ENCODE data around the gene AKAP9.
"Not testable (repeated sequence)": the region's sequence is repeated elsewhere in the genome, so short reads cannot be mapped to it uniquely, and the experiment has no call there.

AKAP9 gene

DNA sequence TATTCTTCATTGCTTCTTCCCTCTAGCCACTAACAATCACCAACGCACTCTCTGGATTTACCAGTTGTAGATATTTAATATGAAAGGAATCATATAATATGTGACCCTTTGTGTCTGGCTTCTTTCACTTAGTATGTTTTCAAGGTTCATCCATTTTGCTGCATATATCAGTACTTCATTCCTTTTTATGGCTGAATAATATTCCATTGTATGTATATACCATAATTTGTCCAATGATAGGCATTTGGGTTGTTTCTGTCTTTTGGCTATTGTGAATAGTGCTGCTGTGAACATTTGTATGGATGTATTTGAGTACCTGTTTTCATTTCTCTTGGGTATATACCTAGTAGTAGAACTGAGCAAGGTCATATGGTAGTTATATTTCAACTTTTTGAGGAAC is 7.3 kb downstream of the AKAP9 start:
- no peak for DNase-seq

DNA sequence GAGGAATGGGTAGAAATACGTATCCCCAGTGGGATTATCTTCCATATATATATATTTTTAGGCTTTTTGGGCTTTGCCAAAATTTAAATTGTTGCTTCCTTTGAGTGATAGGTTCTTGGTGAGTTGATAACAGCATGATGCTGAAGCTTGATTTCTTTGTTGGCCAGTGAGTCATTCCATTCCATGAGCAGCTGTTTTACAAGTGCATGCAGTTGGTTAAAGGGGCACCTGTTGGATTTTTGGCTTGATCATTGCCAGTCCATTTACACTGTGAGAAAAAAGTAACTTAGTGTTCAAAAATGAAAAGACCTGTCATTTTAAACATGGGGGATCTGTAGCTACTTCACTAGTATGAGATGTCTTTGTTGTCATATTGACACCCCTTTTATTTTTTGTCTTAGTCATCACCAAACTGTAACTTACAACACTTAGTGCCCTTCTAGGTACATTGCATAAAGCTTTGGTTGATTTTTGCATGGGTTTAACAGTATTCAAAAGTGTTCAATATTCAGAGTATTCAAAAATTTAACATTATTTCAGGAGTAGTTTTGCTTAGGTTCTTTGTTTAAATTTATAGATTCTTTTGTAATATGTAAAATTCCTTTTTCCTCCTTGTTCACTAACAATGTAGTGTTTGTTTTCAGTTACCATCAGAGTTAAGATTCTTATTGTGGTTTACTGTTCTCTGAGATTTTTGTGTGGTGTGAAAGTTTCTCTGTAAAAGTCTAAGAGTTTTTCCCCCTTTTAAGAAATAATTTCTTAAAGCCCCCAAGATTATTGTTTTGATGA is 8.8 kb downstream of the AKAP9 start:
- no peak for DNase-seq

DNA sequence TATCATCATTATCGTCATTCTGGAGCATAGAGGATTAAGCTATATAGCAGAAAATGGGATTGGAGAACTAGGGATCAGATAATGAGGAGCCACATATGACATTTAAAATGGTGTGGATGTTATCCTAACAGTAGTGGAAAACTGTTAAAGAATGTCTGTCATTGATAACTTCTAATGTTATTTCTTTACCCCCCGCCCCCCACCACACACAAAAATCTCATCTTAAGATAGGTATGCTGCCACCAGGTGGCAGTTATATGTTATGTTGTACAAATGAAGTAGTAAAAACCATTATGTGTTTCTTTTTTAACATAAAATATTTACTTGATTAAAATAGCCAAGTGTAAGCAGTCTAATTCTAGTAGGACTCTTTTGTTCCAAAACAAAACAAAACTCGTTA is 13.0 kb downstream of the AKAP9 start:
- no peak for DNase-seq

DNA sequence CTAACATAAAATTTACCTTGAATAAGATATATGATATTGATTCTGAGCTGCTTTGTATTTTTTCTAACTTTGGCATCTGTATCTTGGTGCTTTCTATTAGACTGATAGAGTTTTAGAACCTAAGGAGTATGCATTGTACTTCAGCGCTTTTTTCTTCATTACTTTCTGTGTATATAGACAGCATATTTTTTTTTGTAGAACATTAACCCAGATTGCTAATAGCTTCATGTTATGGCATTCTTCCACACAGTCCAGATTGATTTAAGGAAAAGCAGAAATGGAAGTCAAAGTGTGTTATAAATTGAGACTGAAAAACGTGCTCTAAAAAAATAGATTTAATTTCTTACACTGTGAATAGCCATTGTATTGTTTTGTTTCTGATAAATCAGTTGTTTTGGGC is 15.8 kb downstream of the AKAP9 start:
- not testable (repeated sequence) for DNase-seq

DNA sequence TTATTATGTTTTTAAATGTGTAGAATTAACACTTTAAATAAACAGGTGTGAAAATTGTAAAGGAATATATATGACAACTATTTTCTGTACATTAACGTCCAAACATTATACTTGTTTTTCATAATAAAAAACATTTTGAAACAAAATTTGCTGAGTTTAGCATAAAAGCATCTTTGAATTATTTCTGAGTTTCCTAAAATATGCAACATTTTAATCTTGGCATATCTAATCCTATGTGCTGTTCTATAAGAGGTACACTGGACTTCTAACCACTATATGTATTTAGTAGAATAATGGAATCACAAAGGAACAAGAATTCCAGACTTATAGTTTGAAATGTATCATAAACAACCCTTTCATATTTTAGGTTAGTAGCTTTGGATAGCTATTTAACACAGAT is 16.6 kb downstream of the AKAP9 start:
- DNase-seq: no peak

DNA sequence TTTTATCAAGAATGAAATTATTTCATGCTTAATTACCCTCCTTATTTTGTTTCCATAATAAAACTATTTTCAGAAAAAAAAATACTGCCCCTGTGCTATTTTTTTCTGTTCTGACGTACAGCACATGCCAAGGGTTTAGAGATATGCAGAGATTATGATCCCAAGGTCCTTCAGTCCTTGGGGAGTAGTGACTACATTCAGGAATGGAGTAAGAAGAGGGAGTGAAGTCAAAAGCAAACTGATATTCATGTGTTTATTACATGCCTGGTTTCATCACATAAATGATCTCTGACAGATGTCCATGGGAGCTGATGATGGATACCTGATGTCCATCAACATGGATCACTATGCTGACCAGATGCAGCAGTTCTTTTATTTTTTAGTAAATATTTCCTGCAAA is 17.2 kb downstream of the AKAP9 start:
- DNase-seq: no peak

DNA sequence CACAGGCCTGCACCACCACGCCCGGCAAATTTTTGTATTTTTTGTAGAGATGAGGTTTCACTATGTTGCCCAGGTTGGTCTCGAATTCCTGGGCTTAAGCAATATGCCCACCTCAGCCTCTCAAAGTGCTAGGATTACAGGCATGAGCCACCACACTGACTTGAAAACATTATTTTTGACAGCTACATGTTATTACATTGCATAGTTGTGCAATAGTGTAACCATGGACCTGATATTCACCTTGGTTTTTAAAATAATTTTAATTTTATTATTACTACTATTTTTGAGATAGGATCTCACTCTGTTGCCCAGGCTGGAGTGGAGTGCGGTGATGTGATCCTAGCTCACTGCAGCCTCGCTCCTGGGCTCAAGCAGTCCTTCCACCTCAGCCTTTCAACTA is 18.4 kb downstream of the AKAP9 start:
- DNase-seq: no peak

DNA sequence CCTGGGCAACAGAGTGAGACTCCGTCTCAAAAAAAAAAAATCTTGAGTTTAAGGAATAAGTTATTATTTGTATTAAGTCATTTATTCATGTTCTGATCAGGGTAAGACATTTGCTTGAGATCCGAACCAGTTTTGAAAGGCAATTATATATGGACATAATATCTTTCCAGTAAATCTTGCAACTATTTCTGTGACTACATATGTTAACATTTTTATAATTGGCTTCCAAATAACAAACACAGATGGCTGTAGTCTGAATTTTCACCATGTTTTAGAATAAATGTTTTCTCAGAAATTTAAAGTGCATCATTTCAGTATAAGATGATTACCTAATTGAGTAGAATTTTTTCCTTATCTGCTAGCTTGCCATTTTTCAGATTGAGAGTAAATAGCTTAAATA is 21.2 kb downstream of the AKAP9 start:
- DNase-seq: no peak

DNA sequence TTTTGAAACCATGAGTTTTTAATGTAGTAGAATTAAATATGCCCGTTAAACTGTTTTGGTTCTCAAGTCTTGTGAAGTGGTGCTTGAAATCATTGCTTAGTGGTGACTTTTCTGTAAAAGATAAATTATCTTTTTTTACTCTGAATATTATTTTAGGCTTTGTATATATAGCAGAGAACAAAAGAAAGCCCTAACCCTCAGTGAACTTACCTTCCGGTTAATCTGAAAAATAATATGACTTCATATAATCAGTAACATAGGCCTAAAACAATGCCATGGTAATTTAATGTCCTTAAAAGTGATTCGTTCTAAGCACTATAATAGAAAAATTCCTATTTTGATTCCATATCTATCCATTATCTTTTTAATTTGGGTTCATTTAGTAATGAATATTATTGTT is 21.8 kb downstream of the AKAP9 start:
- DNase-seq: no peak

DNA sequence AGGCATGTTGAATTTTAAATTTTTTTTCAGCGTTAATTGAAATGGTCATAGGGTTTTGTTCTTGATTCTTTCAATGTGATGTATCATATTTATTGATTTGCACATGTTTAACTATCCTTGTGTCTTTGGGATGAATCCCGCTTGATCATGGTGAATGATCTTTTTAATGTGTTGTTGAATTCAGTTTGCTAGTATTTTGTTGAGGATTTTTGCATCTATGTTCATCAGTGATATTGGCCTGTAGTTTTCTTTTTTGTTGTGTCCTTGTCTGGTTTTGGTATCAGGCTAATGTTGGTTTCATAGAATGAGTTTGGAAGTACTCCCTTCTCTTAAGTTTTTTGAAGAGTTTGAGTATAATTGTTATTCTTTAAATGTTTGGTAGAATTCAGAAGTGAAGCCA is 26.9 kb downstream of the AKAP9 start:
- DNase-seq: not testable (repeated sequence)

DNA sequence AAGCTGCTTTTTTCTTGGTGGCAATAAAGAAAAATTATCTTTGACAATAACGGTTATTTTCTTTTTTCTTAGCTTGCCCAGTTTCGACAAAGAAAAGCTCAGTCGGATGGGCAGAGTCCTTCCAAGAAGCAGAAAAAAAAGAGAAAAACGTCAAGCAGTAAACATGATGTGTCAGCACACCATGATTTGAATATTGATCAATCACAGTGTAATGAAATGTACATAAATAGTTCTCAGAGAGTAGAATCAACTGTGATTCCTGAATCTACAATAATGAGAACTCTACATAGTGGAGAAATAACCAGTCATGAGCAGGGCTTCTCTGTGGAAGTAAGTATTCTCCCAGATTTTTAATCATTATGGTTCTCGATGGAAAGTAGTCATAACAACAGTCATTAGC is 33.0 kb downstream of the AKAP9 start:
- no peak for DNase-seq

DNA sequence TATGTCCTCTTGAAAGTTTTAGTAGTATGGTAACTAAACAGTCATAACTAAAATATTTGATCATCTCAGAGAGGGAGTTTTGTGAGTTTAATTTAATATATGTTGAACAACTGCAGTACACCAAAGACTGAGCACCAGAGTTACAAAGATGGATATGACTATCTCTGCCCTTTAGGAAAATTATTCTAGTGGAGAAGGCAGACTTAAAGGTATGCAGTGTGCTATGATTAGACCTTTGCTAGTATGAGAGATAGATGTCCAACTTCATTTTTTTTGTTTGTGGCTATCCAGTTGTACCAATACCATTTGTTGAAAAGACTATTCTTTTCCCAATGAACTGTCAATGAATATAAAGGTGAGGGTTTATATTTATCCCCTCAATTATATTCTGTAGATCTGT is 33.4 kb downstream of the AKAP9 start:
- DNase-seq: no peak

DNA sequence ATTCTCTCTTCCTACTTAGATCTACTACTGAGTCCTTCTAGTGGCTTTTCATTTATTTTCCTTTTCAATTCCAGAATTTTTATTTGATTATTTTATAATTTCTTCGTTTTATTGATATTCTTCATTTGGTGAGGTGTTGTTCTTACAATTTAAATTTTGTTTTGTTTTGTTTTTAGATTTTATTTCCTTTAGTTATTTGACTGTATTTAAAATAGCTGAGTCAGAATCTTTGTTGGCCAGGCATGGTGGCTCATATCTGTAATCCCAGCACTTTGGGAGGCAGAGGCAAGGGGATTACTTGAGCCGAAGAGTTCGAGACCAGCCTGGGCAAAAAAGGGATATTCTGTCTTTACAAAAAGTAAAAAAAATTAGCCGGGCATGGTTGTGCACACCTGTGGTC is 36.1 kb downstream of the AKAP9 start:
- no peak for DNase-seq

DNA sequence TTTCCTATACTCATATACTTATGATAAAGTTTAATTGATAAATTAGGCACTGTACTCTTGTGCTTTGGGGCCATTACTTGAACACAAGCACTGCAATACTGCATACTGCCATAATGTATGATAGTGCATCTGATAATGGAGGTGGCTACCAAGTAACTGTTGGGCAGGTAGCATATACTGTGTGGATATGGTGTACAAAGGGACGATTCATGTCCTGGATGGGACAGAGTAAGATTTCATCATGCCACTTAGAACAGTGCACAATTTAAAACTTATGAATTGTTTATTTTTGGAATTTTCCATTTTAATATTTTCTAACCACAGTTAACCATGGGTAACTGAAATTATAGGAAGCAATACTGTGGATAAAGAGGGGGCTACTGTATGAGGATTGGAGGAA is 38.9 kb downstream of the AKAP9 start:
- DNase-seq: no peak

DNA sequence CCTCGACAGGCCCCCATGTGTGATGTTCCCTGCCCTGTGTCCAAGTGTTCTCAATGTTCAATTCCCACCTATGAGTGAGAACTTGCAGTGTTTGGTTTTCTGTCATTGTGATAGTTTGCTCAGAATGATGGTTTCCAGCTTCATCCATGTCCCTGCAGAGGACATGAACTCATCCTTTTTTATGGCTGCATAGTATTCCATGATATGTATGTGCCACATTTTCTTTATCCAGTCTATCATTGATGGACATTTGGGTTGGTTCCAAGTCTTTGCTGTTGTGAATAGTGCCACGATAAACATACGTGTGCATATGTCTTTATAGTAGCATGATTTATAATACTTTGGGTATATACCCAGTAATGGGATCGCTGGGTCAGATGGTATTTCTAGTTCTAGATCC is 41.7 kb downstream of the AKAP9 start:
- DNase-seq: not testable (repeated sequence)

DNA sequence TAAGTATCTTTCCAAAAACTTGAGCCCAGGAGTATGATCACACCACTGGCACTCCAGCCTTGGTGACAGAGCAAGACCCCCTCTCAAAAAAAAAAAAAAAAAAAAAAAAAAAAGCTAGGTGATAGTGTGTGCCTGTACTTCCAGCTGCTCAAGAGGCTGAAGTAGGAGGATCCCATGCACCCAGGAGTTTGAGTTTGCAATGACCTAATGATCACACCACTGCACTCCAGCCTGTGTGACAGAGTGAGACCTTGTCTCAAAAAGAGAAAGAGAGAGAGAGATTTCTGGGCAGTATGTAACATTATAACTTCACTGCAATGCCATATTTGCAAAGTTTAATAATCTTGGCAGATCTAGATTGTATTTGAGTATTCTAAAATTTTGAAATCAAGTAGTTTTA is 47.6 kb downstream of the AKAP9 start:
- DNase-seq: no peak

DNA sequence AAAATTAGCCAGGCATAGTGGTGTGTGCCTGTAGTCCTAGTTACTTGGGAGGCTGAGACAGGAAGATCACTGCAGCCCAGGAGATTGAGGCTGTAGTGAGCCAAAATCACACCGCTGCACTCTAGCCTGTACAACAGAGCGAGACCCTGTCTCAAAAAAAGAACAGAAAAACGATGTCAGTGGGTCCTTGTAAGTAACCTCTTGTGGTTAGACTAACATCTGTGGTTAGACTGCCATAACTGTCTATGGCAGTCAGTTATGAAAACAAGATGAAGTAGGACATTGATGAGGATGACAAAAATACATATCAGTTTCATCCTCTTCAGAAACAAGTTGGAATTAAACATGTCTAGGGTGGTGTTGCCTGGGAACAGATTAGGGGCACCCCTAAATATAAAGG is 53.3 kb downstream of the AKAP9 start:
- no peak for DNase-seq

DNA sequence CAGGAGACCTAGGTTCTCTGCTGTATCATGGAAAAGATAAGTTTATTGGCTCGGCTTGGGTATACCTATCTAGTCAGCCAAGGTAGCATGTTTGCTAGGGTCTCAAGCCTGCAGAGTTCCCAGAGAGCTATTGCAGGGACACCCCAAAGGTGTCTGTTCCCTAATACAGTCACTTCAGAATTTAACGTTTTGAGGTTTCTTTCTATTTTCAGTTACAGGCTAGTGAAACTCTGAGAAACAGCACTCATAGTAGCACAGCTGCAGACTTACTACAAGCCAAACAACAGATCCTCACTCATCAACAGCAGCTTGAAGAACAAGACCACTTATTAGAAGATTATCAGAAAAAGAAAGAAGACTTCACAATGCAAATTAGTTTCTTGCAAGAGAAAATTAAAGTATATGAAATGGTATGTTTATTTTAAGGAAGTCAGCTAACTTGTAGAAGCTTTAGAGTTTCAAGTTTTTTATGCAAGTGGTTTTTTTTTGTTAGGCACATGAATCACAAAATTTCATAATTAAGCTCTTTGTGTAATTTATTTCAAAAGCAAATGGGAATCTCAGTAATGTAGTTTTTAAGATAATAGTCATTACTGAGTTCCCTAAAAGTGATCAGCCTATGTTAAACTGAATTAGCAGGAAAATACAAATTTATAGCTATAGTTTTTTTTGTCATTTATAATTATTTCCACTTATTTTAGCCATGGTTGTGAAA is 54.9 kb downstream of the AKAP9 start:
- no peak for DNase-seq

DNA sequence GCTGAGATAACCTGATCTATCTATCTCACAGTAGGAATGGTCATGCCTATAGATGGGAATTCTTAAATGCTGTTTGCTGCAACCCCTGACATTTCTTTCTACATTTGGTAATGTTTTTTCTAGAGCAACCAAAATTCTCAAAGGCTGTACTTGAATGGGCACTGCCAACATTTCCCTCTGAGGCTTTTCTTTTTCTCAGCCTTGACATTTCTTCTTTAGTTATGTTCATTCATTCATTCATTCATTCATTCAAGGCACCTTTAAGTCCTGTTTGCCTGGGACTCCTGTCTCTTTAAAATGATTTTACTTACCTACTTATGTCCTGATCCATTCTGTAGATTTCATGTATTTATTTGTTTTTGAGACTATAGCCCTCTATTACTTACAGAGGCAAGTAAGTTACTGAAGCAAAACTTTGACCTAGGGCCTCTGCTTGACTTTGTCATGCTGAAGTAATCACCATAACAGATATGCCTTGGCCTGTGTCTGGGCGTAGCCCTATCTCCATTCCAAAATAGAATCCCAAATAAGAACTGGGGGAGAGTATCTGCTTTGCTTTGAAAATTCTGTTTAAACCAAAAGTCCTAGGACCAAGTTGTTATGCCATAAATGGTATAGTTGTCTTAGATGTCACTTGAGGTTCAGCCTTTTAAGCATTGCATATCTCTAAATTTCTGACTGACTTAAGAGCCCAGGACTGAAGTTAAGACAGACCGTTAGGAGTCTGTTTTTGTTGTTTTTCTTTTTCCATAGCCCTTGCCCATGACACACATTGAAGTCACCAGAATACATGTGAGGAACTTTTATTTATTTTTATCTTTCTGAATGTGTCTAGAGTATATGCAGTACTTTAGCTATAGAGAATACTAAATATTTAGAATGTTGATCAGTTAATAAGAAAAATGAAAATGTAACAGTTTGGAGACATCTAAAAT is 59.2 kb downstream of the AKAP9 start:
- no peak for DNase-seq

DNA sequence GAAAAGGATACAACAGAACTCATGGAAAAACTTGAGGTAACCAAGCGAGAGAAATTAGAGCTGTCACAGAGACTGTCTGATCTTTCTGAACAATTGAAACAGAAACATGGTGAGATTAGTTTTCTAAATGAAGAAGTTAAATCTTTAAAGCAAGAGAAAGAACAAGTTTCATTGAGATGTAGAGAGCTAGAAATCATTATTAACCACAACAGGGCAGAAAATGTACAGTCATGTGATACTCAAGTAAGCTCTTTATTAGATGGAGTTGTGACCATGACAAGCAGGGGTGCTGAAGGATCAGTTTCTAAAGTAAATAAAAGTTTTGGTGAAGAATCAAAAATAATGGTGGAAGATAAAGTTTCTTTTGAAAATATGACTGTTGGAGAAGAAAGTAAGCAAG is 62.1 kb downstream of the AKAP9 start:
- DNase-seq: no peak

DNA sequence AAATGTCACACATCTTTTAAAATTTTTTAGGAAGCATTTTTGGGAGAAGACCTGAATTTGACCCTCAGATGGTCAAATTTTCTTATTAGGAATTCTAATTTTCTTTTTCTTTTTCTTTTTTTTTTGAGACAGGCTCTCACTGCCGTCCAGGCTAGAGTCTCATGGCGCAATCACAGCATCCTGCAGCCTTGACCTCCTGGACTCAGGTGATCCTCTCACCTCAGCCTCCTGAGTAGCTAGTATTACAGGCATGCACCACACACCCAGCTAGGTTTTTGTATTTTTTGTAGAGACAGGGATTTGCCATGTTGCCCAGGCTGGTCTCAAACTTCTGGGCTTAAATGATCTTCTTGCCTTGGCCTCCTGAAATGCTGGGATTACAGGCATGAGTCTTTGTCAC is 65.4 kb downstream of the AKAP9 start:
- DNase-seq: no peak

DNA sequence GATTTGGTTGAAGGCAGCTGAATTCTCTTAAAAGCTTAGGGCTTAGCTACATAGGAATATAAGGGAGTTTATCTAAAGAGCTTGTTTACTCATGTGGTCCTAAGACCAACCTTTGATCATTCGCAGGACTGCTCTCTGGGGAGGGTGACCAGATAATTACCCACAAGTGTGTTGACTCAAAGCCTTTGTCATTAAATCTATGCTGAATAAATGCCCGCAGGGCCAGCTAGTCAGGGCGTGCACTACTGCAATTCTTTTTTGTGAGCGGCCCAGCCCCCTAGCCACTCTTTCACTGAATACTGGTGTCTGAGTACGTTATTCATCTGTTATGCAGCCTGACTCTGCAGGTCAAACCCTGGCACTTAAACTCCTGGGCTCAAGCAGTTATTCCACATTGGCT is 69.6 kb downstream of the AKAP9 start:
- no peak for DNase-seq

DNA sequence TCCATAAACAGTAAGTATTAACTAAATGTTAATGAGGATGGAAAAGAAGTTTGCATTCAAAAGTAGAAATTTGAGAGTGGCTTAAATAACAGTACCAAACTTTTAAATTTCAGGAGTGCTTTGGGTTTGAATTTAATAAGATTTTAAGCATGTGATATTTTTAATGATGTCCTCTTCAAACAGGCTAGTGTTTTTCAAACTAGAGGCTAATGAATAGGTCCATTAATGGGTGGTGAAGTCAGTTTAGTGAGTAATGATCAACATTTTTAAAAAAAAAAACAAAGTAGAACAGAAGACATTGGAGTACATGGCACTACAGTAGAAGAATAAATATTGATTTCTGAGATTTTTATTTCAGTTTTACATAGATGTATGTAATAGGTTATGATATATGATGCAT is 72.9 kb downstream of the AKAP9 start:
- no peak for DNase-seq

DNA sequence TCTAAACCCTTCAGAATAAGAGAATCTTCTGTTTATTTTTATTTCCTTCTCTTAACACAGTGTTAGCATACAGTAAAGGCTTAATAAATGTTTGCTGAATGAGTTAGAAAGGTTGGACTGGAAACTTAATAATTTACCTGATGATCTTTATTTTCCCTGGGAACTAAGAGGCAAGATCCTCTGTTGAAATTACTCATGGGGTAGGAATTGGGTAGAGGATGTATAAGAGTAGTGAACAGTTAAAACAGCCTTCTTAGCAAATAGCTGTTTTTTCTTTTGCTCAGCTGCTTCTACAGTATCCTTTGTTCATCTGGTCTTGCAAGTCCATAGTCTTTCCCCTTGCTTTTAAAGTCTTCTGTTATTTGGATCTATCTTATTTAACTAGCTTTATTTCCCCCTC is 80.0 kb downstream of the AKAP9 start:
- DNase-seq: no peak
